Kidney (tissue), 14 donors: ENCODE measurements around the gene NLGN3. TPM values are rescaled to one million over a fixed set of nuclear protein-coding genes. Genes with fewer than 3 reads are reported as not detected.

Experiments used
- DNase-seq, 5 donors: peaks; one replicate each; pipeline ENCODE4 v3.0.0-alpha.2; 2013 to 2020
- FAIRE-seq: peaks from 2 replicates; lab custom pipeline; 2012; peaks lifted over from hg19 to GRCh38; lab: Jason Lieb, UNC
- H3K27ac ChIP-seq, 2 donors: one replicate each; pipeline ENCODE4 v1.7.0; 2013; ENCODE audit warnings: low read depth in 2 of 2, low read length in 2 of 2, inconsistent platforms in 1 of 2
- H3K27me3 ChIP-seq: one replicate; pipeline ENCODE4 v1.7.1; 2013; ENCODE audit warnings: low read length, inconsistent platforms; ENCODE audit not compliant: control insufficient read depth, insufficient read depth
- H3K36me3 ChIP-seq, 3 donors: one replicate each; pipeline versions ENCODE4 v1.7.0 to v1.7.1; 2013; ENCODE audit warnings: low read length in 3 of 3, control low read depth in 1 of 3, inconsistent platforms in 1 of 3; ENCODE audit not compliant: insufficient read depth in 3 of 3, control insufficient read depth in 2 of 3
- H3K4me1 ChIP-seq, 3 donors: one replicate each; pipeline versions ENCODE4 v1.7.0 to v1.7.1; 2013; ENCODE audit warnings: low read length in 3 of 3, inconsistent platforms in 1 of 3, low read depth in 1 of 3; ENCODE audit not compliant: control insufficient read depth in 2 of 3, insufficient read depth in 2 of 3
- H3K4me3 ChIP-seq, 3 donors: one replicate each; pipeline versions ENCODE4 v1.7.0 to v1.8.1; 2013; ENCODE audit warnings: low read length in 3 of 3, control low read depth in 1 of 3, inconsistent platforms in 1 of 3
- H3K9ac ChIP-seq, 3 donors: one replicate each; pipeline versions ENCODE4 v1.7.0 to v1.7.1; 2013; ENCODE audit warnings: low read length in 3 of 3, control low read depth in 1 of 3, inconsistent platforms in 1 of 3
- H3K9me3 ChIP-seq, 3 donors: one replicate each; pipeline versions ENCODE4 v1.7.0 to v1.7.1; 2013; ENCODE audit warnings: low read length in 3 of 3, control low read depth in 1 of 3, inconsistent platforms in 1 of 3; ENCODE audit not compliant: control insufficient read depth in 2 of 3, insufficient read depth in 1 of 3
- intact Hi-C: fragments of 100-400 bp; cut with DNase I; formaldehyde crosslinking; loops from one replicate; pipeline ENCODE4 v1.11.1; 2022
- polyA plus RNA-seq: library from polyadenylated mRNA; stranded (reverse); fragments of 350-450 nt; fragmentation: Illumina TruSeq; extraction: RNeasy Lipid Tissue Mini Kit (QIAGEN cat#74804); gene quantifications from one replicate; pipeline ENCODE4 v1.2.3, GENCODE V29; 2014; ENCODE audit warnings: low read depth, low replicate concordance; ENCODE audit not compliant: insufficient read depth
- total RNA-seq: library from RNA; stranded (reverse); fragmentation: NEBNext Ultra II Directional; extraction: Animal tissue kit (Norgen Biotek cat#: 25700); gene quantifications from one replicate; pipeline ENCODE4 v1.2.1, GENCODE V29; 2021
- TF ChIP-seq, protein P1 (sequence below): IDR thresholded peaks from 3 replicates; pipeline ENCODE4 v1.5.1; 2012; ENCODE audit warnings: mild to moderate bottlenecking, moderate library complexity, borderline replicate concordance; ENCODE audit not compliant: insufficient read depth; ENCODE audit errors: extremely low read depth
- donor health status: control.
- donor health status: control.
- donor health status: control.
- donor health status: control.
- donor health status: control.
- donor health status: DM: yes; HTN: yes; CAD: no.
- donor health status: Normal renal cell carcinoma (clear cell type).

Gene NLGN3
- total and polyA plus RNA-seq, 2 donors from 2014 or later, result 0.82 to 0.97 TPM

DNA sequence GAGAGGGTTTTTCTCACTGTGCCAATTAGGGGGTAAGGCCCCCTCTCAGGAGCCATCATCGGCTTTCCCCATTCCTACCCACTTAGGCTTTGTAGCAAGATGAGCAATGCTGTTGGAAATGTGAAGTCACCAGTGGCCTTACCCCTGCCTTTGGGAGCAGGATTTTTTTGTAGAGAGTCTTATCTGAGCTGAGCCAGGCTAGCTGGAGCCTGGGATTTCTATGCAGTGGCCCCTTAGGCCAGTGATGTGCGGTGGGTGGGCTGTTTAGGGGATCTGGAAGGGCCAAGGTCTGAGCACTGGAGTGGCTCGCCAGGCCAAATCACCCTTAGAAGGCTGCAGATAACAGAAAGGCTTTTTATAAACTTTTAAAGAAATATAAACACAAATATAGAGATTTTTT lies 42.3 kb upstream of the NLGN3 start:
- no peak overlapping the region for H3K9ac ChIP-seq
- no peaks in the 10 kb centered on the region for H3K27me3 ChIP-seq
- TF ChIP-seq, protein P1, sequence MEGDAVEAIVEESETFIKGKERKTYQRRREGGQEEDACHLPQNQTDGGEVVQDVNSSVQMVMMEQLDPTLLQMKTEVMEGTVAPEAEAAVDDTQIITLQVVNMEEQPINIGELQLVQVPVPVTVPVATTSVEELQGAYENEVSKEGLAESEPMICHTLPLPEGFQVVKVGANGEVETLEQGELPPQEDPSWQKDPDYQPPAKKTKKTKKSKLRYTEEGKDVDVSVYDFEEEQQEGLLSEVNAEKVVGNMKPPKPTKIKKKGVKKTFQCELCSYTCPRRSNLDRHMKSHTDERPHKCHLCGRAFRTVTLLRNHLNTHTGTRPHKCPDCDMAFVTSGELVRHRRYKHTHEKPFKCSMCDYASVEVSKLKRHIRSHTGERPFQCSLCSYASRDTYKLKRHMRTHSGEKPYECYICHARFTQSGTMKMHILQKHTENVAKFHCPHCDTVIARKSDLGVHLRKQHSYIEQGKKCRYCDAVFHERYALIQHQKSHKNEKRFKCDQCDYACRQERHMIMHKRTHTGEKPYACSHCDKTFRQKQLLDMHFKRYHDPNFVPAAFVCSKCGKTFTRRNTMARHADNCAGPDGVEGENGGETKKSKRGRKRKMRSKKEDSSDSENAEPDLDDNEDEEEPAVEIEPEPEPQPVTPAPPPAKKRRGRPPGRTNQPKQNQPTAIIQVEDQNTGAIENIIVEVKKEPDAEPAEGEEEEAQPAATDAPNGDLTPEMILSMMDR, result no peak
- FAIRE-seq (no peak), DNase-seq (no peak)
- H3K4me3 ChIP-seq, result no peak overlapping the region
- H3K27ac ChIP-seq, result no peak overlapping the region
- no peaks in the 10 kb centered on the region for H3K36me3 ChIP-seq
- H3K9me3 ChIP-seq, result no peaks in the 10 kb centered on the region
- peaks cover 0 to 2% (median 0%) of the 10 kb centered on the region in 3 donors for H3K4me1 ChIP-seq
- intact Hi-C loops, result no loop called here

DNA sequence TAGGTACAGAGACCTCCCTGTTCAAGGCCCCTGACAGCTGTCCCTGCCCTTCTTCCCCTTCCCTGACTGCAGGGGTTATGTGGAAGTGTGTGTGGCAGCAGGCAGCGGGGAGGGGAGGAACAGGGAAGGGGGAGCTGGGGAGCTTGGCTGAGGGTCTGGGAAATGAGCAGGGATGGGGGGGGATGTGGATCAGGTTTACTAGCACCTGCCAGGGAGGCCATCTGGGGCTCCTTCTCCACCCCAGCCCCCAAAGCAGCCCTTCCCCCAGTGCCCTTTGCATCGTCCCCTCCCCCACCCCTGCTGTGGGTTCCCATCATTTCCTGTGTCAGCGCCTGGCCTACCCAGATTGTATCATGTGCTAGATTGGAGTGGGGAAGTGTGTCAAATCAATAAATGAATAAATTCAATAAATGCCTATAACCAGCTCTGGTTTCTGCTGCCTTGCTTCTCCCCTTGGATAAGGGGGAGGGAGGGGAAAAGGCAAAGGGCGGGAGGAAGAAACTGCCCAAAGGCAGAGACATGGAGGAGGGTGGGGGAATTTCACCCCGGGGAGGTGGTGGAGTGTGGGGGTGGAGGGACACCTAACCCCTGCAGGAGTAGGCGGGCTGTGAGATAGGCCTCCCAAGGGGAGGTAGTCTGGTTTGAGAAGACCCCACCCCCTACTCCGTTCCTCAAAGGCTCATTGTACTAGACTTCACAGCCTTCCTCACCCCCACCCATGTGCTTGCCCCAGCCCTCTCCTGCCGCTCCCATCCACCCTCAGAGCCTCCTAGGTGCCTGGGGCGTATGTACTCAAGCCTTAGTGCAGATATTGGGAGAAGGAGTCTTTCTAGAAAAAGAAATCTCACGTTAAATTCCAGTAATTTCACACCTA lies 41.3 kb upstream of the NLGN3 start:
- Histone ChIP-seq H3K9ac (no peak overlapping the region), H3K27me3 (no peaks in the 10 kb centered on the region), H3K4me1 (no peaks in the 10 kb centered on the region), H3K27ac (no peak overlapping the region), H3K9me3 (no peaks in the 10 kb centered on the region), H3K36me3 (no peaks in the 10 kb centered on the region), H3K4me3 (no peak overlapping the region)
- FAIRE-seq (no peak), DNase-seq (peak in 4 of 5 donors; percentile 60 to 83 (median 67))
- intact Hi-C loops, result no loop called here
- TF ChIP-seq, protein P1, result no peak

DNA sequence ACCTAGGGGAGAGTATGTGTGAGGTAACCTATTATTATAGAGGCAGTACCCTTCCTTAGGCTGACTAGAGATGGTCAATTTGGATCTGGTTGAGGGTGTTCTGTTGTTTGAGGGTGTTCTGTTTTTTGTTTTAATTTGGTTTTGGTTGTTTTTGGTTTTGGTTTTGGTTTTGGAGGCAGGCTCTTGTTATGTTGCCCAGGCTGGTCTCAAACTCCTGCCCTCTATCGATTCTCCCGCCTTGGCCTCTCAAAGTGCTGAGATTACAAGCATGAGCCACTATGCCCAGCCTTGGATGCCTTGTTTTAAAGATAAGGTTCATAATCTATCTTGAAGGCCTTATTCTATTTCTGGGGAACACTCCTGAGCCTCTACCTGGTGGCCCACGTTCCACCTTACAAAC lies 39.0 kb upstream of the NLGN3 start:
- intact Hi-C loops, result no loop called here
- no peaks in the 10 kb centered on the region for H3K9me3 ChIP-seq
- H3K27me3 ChIP-seq, result no peaks in the 10 kb centered on the region
- no peak overlapping the region for H3K4me3 ChIP-seq
- TF ChIP-seq, protein P1, result no peak
- H3K9ac ChIP-seq, result no peak overlapping the region
- no peak overlapping the region for H3K27ac ChIP-seq
- H3K4me1 ChIP-seq, result no peaks in the 10 kb centered on the region
- H3K36me3 ChIP-seq, result no peaks in the 10 kb centered on the region
- FAIRE-seq (no peak), DNase-seq (no peak)
